RWPE1 (cell line): ENCODE results near the gene GPR141.
"Not testable (repeated sequence)": the region's sequence is repeated elsewhere in the genome, so short reads cannot be mapped to it uniquely, and the experiment has no call there.

Experiments
- CTCF ChIA-PET: fragments of 350-600 bp; sonication (Branson Sonifier 250); formaldehyde crosslinking; extraction: SDS; loops from one replicate; lab custom pipeline; 2021; lab: Yijun Ruan, JAX
- POLR2A ChIA-PET: fragments of 400-600 bp; formaldehyde crosslinking; extraction: SDS; loops from one replicate; lab custom pipeline; 2020; ENCODE audit warnings: antibody characterized with exemption; ENCODE audit not compliant: low non-redundant PET; lab: Yijun Ruan, JAX
- DNase-seq: peaks from one replicate; pipeline ENCODE4 v3.0.0; 2012; ENCODE audit warnings: low spot score
- H3K27ac ChIP-seq: fragments of 450-650 bp; 2 replicates; pipeline ENCODE4 v1.5.1; 2017
- CTCF ChIP-seq: fragments of 450-650 bp; conservative IDR thresholded peaks from 2 replicates; pipeline ENCODE4 v1.5.1; 2017; ENCODE audit warnings: low read depth, mild to moderate bottlenecking

Gene GPR141

DNA sequence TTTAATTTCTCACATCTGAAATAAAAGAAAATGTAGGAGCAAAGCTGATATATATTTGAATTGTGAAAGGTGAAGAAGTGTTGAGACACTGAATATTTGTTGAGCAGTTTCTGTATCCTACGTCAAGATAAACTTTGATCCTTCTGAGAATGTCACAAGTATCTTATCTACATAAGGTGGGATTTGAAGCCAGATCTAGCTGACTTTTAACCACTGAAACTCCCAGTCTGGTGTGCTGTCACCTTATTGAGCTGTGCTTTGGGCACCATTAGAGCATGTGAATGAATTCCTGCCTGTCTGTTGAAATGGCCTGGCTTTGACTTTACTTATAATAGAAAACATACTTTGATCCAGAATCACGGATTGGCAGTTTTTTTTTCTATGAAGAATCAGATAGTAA is 15.2 kb downstream of the GPR141 start:
- H3K27ac ChIP-seq: no peak overlapping the region
- CTCF ChIA-PET: no interaction called here
- no peak for TF ChIP-seq CTCF
- DNase-seq: no peak
- POLR2A ChIA-PET: no interaction called here

DNA sequence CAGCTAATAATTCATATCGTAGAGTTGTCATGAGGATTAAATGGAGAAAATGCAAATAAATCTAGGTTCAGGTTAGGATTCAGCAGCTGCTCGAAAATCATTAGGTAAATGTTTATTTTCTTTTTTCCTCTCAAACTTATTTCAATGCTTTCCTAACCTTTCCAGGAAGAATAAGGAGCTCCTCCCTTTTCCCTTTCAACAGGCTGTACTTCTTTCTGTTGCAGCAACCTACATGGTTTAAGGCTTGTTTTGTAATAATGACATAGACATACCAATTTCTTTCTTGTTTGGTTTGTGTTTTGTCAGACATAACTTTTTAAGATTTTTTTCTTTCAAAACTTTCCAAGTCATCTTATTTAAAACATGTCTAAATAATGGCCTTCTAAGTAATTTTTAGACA is 18.2 kb downstream of the GPR141 start:
- no peak for TF ChIP-seq CTCF
- ChIA-PET CTCF (no interaction called here), POLR2A (no interaction called here)
- no peak overlapping the region for H3K27ac ChIP-seq
- no peak for DNase-seq

- no peak overlapping the region for H3K27ac ChIP-seq
- no peak for DNase-seq
- CTCF ChIA-PET: interaction anchor here (0.7 kb wide), 1 partner anchor 239 kb away, joined by 4 read pairs; no protein-coding TSS in a partner anchor
- POLR2A ChIA-PET: no interaction called here
- no peak for TF ChIP-seq CTCF
Measured at GRCh38 chr7:37703361-37703760, 19.8 kb downstream of the GPR141 start.

DNA sequence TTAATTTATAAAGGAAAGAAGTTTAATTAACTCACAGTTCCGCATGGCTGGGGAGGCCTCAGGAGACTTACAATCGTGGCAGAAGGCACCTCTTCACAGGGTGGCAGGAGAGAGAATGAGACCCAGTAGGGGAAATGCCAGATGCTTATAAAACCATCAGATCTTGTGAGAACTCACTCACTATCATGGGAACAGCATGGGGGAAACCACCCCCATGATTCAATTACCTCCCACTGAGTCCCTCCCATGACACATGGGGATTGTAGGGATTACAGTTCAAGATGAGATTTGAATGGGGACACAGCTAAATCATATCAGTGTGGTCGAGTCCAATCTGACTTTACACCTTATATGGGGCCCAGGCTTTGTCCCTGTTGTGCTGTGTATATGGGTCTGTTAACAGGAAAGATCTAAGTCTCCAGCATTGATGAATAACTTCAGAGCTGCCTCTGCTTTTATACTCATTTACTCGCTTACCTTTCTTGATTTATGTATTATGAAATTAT is 20.8 kb downstream of the GPR141 start:
- POLR2A ChIA-PET, DNase-seq, H3K27ac ChIP-seq, CTCF ChIA-PET: not testable (repeated sequence)

- no peak for DNase-seq
- no peak for TF ChIP-seq CTCF
- H3K27ac ChIP-seq: no peak overlapping the region
- ChIA-PET POLR2A (no interaction called here), CTCF (no interaction called here)
Measured at GRCh38 chr7:37705976-37706375, 22.4 kb downstream of the GPR141 start.

- TF ChIP-seq CTCF: no peak
- no peak overlapping the region for H3K27ac ChIP-seq
- CTCF ChIA-PET: no interaction called here
- POLR2A ChIA-PET: no interaction called here
- DNase-seq: no peak
Measured at GRCh38 chr7:37706804-37707203, 23.2 kb downstream of the GPR141 start.

DNA sequence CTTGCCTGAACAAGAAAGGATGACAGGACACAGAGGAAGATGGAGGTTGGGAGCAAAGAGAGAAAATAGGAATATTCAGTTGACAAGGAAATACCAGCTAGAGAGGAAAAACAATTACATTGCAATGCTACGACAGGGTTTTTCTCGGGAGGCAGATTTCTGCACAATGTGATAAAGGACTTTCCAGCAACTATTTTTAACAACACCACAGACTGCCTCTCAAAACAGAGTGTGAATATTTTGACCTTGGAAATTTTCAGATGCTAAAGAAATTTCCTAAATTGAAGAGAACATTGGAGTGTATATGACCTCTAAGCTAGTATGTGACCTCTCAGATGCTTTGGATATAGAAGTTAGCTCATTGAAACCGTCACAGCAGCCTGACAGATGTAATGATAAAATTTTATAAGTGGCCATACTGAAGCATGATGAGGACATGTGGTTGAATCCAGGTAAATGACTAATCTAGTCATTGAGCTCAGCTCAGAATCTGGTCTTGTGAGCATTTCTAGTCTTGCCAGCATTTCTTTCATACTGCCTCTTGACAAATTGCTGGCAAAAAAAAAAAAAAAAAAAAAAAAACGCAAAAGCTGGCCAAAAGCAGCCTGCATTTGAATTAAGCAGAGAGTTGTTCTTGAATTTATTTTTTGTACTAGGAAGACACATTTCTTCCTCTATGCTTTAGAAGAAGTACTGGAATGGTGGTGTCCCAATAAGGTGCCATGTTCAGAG is 24.4 kb downstream of the GPR141 start:
- no peak for DNase-seq
- ChIA-PET POLR2A (no interaction called here), CTCF (no interaction called here)
- H3K27ac ChIP-seq: no peak overlapping the region
- TF ChIP-seq CTCF: no peak
